Astrocyte of the spinal cord (primary cell): Measurements from ENCODE around the gene SAAL1.
"Not testable (repeated sequence)": the region's sequence is repeated elsewhere in the genome, so short reads cannot be mapped to it uniquely, and the experiment has no call there.

ENCODE experiments used
- DNase-seq: peaks from one replicate; pipeline ENCODE4 v3.0.0; 2011; ENCODE audit warnings: low read depth, low spot score
- H3K4me3 ChIP-seq: 2 replicates; pipeline ENCODE4 v1.5.1; 2011; ENCODE audit warnings: low read depth, mild to moderate bottlenecking, low read length, moderate library complexity
- CTCF ChIP-seq: IDR thresholded peaks from 2 replicates; pipeline ENCODE4 v1.5.1; 2012; ENCODE audit warnings: low read depth, mild to moderate bottlenecking, low read length, inconsistent platforms
- in situ Hi-C: cut with HindIII; loops from 2 replicates; pipeline ENCODE4 v1.10.0; 2017; ENCODE audit warnings: low sequenced_read_pairs

Gene SAAL1

GRCh38 chr11:18137186-18137800 is 31.4 kb upstream of the SAAL1 start:
- no peak for TF ChIP-seq CTCF
- DNase-seq = no peak
- in situ Hi-C loops = no loop called here
- H3K4me3 ChIP-seq = no peak overlapping the region

- in situ Hi-C loops = no loop called here
- TF ChIP-seq CTCF = no peak
- H3K4me3 ChIP-seq = no peak overlapping the region
- DNase-seq = no peak
These were observed 29.4 kb upstream of the SAAL1 start for GRCh38 chr11:18135308-18135707.

- no peak for DNase-seq
- no peak for TF ChIP-seq CTCF
- no peak within 1 kb of the TSS for H3K4me3 ChIP-seq
- in situ Hi-C loops = no loop called here
These were observed 26.5 kb upstream of the SAAL1 start, which contains the start of gene MRGPRX3 for GRCh38 chr11:18132341-18132740. TSS of gene MRGPRX3 (plus strand) at chr11:18132571. CDS start at chr11:18137203, 4,632 bp downstream.

- DNase-seq, in situ Hi-C loops, H3K4me3 ChIP-seq: not testable (repeated sequence)
These were observed 25.2 kb upstream of the SAAL1 start for GRCh38 chr11:18131115-18131514.

- in situ Hi-C loops, DNase-seq, H3K4me3 ChIP-seq: not testable (repeated sequence)
These were observed 15.5 kb upstream of the SAAL1 start for GRCh38 chr11:18121331-18121828.

- in situ Hi-C loops = no loop called here
- TF ChIP-seq CTCF = peak; percentile 87
- DNase-seq = peak; percentile 51
- H3K4me3 ChIP-seq = no peak overlapping the region
These were observed 9.7 kb upstream of the SAAL1 start for GRCh38 chr11:18115360-18116127.

GRCh38 chr11:18111005-18111404 is 5.1 kb upstream of the SAAL1 start:
- in situ Hi-C loops = no loop called here
- TF ChIP-seq CTCF = no peak
- no peak overlapping the region for H3K4me3 ChIP-seq
- no peak for DNase-seq
